ENCODE results near the gene TNRC18. TPM values are rescaled to one million over a fixed set of nuclear protein-coding genes. Genes with fewer than 3 reads are reported as not detected.

The TNRC18 gene
- total RNA-seq, 3 donors from 2014 or later (not counting 1 experiment from before 2014, with no cell fraction given): 111 to 127 (median 124) TPM

DNA sequence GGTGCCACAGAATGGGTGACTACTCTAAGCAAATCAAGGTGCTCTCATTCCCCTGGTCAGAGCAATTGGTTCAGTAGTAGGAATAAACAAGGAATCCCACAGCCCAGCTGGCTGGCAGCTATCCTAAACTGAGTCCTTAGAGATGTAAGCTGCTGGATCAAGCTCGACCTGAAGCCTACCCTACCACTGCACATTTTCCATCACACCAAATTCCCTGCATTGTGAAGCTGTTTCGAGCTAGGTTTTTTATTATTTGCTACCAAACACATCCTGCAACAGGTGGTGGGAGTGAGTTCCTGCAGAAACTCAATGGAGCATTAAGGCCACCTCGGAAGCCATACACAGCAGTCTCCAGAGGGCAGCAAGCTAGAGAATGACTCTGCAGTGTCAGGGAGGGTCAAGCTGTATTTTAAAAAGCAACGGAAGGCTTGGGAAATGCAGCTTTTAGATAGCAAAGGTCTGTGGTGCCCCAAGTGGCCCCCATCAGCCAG is 33.7 kb upstream of the TNRC18 start:
- no peaks in the 10 kb centered on the region for H3K36me3 Mint-ChIP-seq
- Histone ChIP-seq H3K4me1 (ENCODE audit: control insufficient read depth, insufficient read depth, low read length) (peaks cover 5% of the 10 kb centered on the region), H3K4me3 (ENCODE audit: low read length) (no peak overlapping the region), H3K27ac (ENCODE audit: low read length) (no peak overlapping the region), H3K9me3 (ENCODE audit: control insufficient read depth, insufficient read depth, low read length) (peaks cover 5% of the 10 kb centered on the region), H3K27me3 (ENCODE audit: control insufficient read depth, insufficient read depth, low read length) (peaks cover 2% of the 10 kb centered on the region), H3K36me3 (ENCODE audit: control insufficient read depth, insufficient read depth, low read length) (no peaks in the 10 kb centered on the region)
- no peak overlapping the region for H3K4me3 Mint-ChIP-seq
- ATAC-seq (no peak), DNase-seq (no peak)
- intact Hi-C loops (cut with micrococcal nuclease): no loop called here
- H3K27ac Mint-ChIP-seq: no peak overlapping the region
- TF ChIP-seq, protein P1, sequence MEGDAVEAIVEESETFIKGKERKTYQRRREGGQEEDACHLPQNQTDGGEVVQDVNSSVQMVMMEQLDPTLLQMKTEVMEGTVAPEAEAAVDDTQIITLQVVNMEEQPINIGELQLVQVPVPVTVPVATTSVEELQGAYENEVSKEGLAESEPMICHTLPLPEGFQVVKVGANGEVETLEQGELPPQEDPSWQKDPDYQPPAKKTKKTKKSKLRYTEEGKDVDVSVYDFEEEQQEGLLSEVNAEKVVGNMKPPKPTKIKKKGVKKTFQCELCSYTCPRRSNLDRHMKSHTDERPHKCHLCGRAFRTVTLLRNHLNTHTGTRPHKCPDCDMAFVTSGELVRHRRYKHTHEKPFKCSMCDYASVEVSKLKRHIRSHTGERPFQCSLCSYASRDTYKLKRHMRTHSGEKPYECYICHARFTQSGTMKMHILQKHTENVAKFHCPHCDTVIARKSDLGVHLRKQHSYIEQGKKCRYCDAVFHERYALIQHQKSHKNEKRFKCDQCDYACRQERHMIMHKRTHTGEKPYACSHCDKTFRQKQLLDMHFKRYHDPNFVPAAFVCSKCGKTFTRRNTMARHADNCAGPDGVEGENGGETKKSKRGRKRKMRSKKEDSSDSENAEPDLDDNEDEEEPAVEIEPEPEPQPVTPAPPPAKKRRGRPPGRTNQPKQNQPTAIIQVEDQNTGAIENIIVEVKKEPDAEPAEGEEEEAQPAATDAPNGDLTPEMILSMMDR (IDR thresholded peaks at IDR 0.05): no peak
- peaks cover 0 to 8% of the 10 kb centered on the region in 2 donors for H3K4me1 Mint-ChIP-seq
- WGBS (ENCODE audit: insufficient coverage): 34% methylated on average over 4 of the region's 4 CpGs
- H3K27me3 Mint-ChIP-seq (ENCODE audit: low read depth in 2 of 2): peaks cover 11 to 13% of the 10 kb centered on the region in 2 donors
- no peaks in the 10 kb centered on the region for H3K9me3 Mint-ChIP-seq

DNA sequence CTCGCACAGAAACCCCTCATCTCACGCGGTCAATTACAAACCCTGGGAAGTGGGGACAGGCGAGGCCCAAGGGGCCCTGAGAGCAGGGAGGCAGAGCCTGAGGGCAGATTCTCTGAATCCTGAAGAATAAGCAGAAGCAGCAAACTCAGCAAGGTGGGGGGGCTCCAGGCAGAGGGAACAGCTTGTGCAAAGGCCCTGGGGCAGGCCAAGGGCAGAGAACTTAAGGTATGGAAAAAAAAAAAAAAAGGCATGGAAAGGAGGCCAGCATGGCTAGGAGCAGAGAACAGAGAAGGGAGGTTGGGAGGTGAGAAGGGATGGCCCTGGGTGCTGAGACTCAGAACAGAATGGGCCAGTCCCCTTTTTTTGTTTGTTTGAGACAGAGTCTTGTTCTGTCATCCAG is 32.8 kb upstream of the TNRC18 start:
- Histone ChIP-seq H3K4me1 (ENCODE audit: control insufficient read depth, insufficient read depth, low read length) (no peaks in the 10 kb centered on the region), H3K9me3 (ENCODE audit: control insufficient read depth, insufficient read depth, low read length) (peaks cover 5% of the 10 kb centered on the region), H3K36me3 (ENCODE audit: control insufficient read depth, insufficient read depth, low read length) (no peaks in the 10 kb centered on the region), H3K27me3 (ENCODE audit: control insufficient read depth, insufficient read depth, low read length) (peaks cover 2% of the 10 kb centered on the region), H3K27ac (ENCODE audit: low read length) (no peak overlapping the region), H3K4me3 (ENCODE audit: low read length) (no peak overlapping the region)
- WGBS (ENCODE audit: insufficient coverage): 99% methylated on average over 4 of the region's 4 CpGs
- Mint-ChIP-seq H3K27ac (no peak overlapping the region), H3K4me3 (no peak overlapping the region), H3K36me3 (no peaks in the 10 kb centered on the region), H3K4me1 (peaks cover 0 to 11% of the 10 kb centered on the region in 2 donors), H3K27me3 (ENCODE audit: low read depth in 2 of 2) (peaks cover 11 to 13% of the 10 kb centered on the region in 2 donors), H3K9me3 (no peaks in the 10 kb centered on the region)
- DNase-seq: no peak
- ATAC-seq: no peak
- TF ChIP-seq, protein P1 (IDR thresholded peaks at IDR 0.05): no peak
- intact Hi-C loops (cut with micrococcal nuclease): no loop called here

DNA sequence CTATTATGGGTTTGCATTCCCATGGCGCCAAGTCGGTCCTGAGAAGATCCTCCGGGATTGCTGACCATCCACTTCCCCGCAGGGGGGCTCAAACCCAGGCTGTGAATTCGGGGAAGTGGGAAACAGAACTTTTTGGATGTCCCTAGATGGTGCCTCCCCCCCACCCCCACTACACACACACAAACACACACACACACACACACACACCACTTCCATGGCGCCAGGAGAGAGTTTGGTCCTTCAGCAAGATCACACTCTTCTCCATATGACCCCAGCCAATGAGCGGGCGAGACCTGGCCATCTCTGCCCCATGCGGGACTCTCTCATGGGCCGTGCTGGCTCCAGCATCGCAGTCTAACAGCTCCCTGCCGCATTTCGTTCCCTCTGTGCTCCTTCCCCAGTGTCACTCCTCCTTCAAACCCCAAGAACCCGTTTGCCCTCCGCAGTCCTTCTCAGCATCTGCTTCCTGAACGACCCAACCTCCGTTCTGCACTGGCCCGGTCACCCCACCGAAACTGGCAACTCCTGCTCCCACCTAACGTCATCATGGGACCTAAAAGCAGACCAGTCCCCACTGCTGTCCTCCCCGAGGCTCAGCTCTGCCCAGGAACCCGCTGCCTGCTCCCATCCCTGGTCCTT is 32.1 kb upstream of the TNRC18 start:
- no peaks in the 10 kb centered on the region for H3K36me3 ChIP-seq (ENCODE audit: control insufficient read depth, insufficient read depth, low read length)
- peaks cover 11 to 13% of the 10 kb centered on the region in 2 donors for H3K27me3 Mint-ChIP-seq (ENCODE audit: low read depth in 2 of 2)
- ATAC-seq: no peak
- peaks cover 0 to 16% of the 10 kb centered on the region in 2 donors for H3K4me1 Mint-ChIP-seq
- H3K27ac ChIP-seq (ENCODE audit: low read length): no peak overlapping the region
- DNase-seq: no peak
- TF ChIP-seq, protein P1 (IDR thresholded peaks at IDR 0.05): no peak
- H3K27ac Mint-ChIP-seq: no peak overlapping the region
- H3K9me3 ChIP-seq (ENCODE audit: control insufficient read depth, insufficient read depth, low read length): peaks cover 5% of the 10 kb centered on the region
- no peak overlapping the region for H3K4me3 ChIP-seq (ENCODE audit: low read length)
- H3K4me3 Mint-ChIP-seq: no peak overlapping the region
- H3K36me3 Mint-ChIP-seq: no peaks in the 10 kb centered on the region
- peaks cover 2% of the 10 kb centered on the region for H3K27me3 ChIP-seq (ENCODE audit: control insufficient read depth, insufficient read depth, low read length)
- no peaks in the 10 kb centered on the region for H3K9me3 Mint-ChIP-seq
- H3K4me1 ChIP-seq (ENCODE audit: control insufficient read depth, insufficient read depth, low read length): peaks cover 3% of the 10 kb centered on the region
- intact Hi-C loops (cut with micrococcal nuclease): no loop called here
- WGBS (ENCODE audit: insufficient coverage): 42% methylated on average over 22 of the region's 22 CpGs

DNA sequence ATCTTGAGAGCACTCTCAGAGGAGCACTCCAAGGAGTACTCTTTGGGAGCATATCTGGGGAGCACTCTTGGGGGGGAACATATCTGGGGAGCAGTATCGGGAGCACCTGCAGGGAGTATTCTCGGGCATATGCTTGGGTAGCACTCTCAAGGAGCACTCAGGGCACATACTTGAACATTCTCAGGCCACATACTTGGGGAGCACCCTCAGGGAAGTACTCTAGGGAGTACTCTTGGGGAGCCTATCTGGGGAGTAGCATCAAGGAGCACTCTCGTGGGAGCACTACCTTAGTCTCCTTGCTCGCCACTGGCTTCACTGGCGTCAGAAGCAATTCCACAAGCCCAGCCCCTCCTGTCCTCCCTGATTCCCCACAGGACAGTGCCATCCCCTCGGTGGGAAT is 31.5 kb upstream of the TNRC18 start:
- no peak overlapping the region for H3K27ac ChIP-seq (ENCODE audit: low read length)
- no peaks in the 10 kb centered on the region for H3K36me3 ChIP-seq (ENCODE audit: control insufficient read depth, insufficient read depth, low read length)
- no peaks in the 10 kb centered on the region for H3K36me3 Mint-ChIP-seq
- WGBS (ENCODE audit: insufficient coverage): 88% methylated on average over 6 of the region's 6 CpGs
- ATAC-seq (no peak), DNase-seq (no peak)
- peaks cover 11 to 13% of the 10 kb centered on the region in 2 donors for H3K27me3 Mint-ChIP-seq (ENCODE audit: low read depth in 2 of 2)
- TF ChIP-seq, protein P1 (IDR thresholded peaks at IDR 0.05): no peak
- H3K4me3 ChIP-seq (ENCODE audit: low read length): no peak overlapping the region
- no peak overlapping the region for H3K27ac Mint-ChIP-seq
- intact Hi-C loops (cut with micrococcal nuclease): no loop called here
- H3K9me3 Mint-ChIP-seq: no peaks in the 10 kb centered on the region
- H3K9me3 ChIP-seq (ENCODE audit: control insufficient read depth, insufficient read depth, low read length): peaks cover 5% of the 10 kb centered on the region
- peaks cover 0 to 16% of the 10 kb centered on the region in 2 donors for H3K4me1 Mint-ChIP-seq
- peaks cover 2% of the 10 kb centered on the region for H3K27me3 ChIP-seq (ENCODE audit: control insufficient read depth, insufficient read depth, low read length)
- H3K4me1 ChIP-seq (ENCODE audit: control insufficient read depth, insufficient read depth, low read length): peaks cover 6% of the 10 kb centered on the region
- no peak overlapping the region for H3K4me3 Mint-ChIP-seq

Data from natural killer cell (primary cell).